Measurements from ENCODE around the gene GNB4. TPM values are rescaled to one million over a fixed set of nuclear protein-coding genes. Genes with fewer than 3 reads are reported as not detected.

Gene GNB4
- total RNA-seq, 2 experiments from 2014 or later = 0.41 to 0.56 TPM

- POLR2A ChIA-PET = interaction anchor here (0.8 to 4.7 kb wide), 11 partner anchors 8 to 311 kb away, joined by 3 to 51 read pairs (median 3); partner anchors contain the start of genes ACTL6A, NDUFB5, PIK3CA and ZMAT3
- Mint-ChIP-seq H3K36me3 (ENCODE audit: low read depth) (peaks cover 37% of the 10 kb centered on the region), H3K9me3 (no peaks in the 10 kb centered on the region)
Observed at GRCh38 chr3:179347345-179348194, 103.7 kb downstream of the GNB4 start, which contains the start of gene MFN1. Gene MFN1 (plus strand): TSS chr3:179347709. CDS start chr3:179348852, 1,143 bp downstream.

More at GRCh38 chr3:179347345-179348194, 103.7 kb downstream of the GNB4 start, which contains the start of gene MFN1:
- Mint-ChIP-seq H3K27ac (peak within 1 kb of the TSS; percentile 90), H3K4me3 (peak within 1 kb of the TSS; percentile 99), H3K4me1 (ENCODE audit: low read depth) (peaks cover 28% of the 10 kb centered on the region), H3K27me3 (no peaks in the 10 kb centered on the region)
- CTCF ChIA-PET = interaction anchor here (0.7 to 1.8 kb wide), 3 partner anchors 25 to 332 kb away, joined by 3 to 4 read pairs (median 3); partner anchors contain the start of gene PIK3CA
- Histone ChIP-seq H3K4me3 (ENCODE audit: low read length) (peak within 1 kb of the TSS; percentile 86), H3K27ac (ENCODE audit: low read depth in 1 of 2, low read length in 2 of 2) (peak within 1 kb of the TSS; percentile 63 to 74), H3K36me3 (ENCODE audit: insufficient read depth, low read length) (peaks cover 23% of the 10 kb centered on the region), H3K4me1 (ENCODE audit: insufficient read depth, low read length) (peaks cover 19% of the 10 kb centered on the region), H3K9me3 (ENCODE audit: control insufficient read depth in 1 of 2, insufficient read depth in 1 of 2, low read length in 2 of 2) (no peaks in the 10 kb centered on the region), H3K27me3 (ENCODE audit: control insufficient read depth in 1 of 2, insufficient read depth in 2 of 2, low read length in 2 of 2) (no peaks in the 10 kb centered on the region)
- no peak for TF ChIP-seq CTCF (IDR thresholded peaks at IDR 0.05)
- DNase-seq = peak; percentile 72 to 95 (median 84)
- intact Hi-C loops (cut with DNase I, micrococcal nuclease) = loop anchor here (1.0 to 5.0 kb wide), 4 partner anchors 24 to 255 kb away; partner anchors contain the start of genes ZNF639 (in 2 of the 2), ACTL6A (in 1 of the 2), MRPL47 (in 1 of the 2) and NDUFB5 (in 1 of the 2)
- peak; percentile 99 for ATAC-seq (ENCODE audit: poor library complexity)

Other genes starting within 250 kb of the GNB4 start
- under 1 TPM; 0.58 to 0.70 TPM for gene KCNMB3, start 200.4 kb downstream of the GNB4 start, total RNA-seq
- 10 to 100 TPM; 88.1 to 90.8 TPM for gene ZNF639, start 128.4 kb downstream of the GNB4 start, total RNA-seq
- 10 to 100 TPM; 20.7 to 26.1 TPM for gene MFN1, start 103.8 kb downstream of the GNB4 start, total RNA-seq
- gene ACTL6A, start 111.5 kb upstream of the GNB4 start, total RNA-seq = 10 to 100 TPM; 19.0 to 19.3 TPM
- 10 to 100 TPM; 24.8 to 28.6 TPM for gene MRPL47, start 153.2 kb upstream of the GNB4 start, total RNA-seq
- gene NDUFB5, start 153.3 kb upstream of the GNB4 start, total RNA-seq = 10 to 100 TPM; 20.3 to 24.2 TPM
- gene USP13, start 201.6 kb upstream of the GNB4 start, total RNA-seq = 1 to 10 TPM; 4.3 to 4.8 TPM